Stimulated activated CD4-positive, alpha-beta T cell treated with anti-CD3 and anti-CD28 coated beads, TNF-alpha, amount 100 ng/mL, for 1 hour (primary cell): ENCODE results near the gene TFR2.

Experiments
- DNase-seq, 3 donors: peaks; one replicate each; pipeline ENCODE4 v3.0.0-alpha.2; 2020; ENCODE audit warnings: low read depth in 3 of 3, low spot score in 1 of 3

Gene TFR2

GRCh38 chr7:100586266-100587025 lies 54.9 kb downstream of the TFR2 start, which contains the start of gene FBXO24:
TSS of gene FBXO24 (plus strand) at chr7:100586328. CDS start at chr7:100586626, 298 bp downstream.
- peak; percentile 94 to 99 (median 98) for DNase-seq

- peak in 1 of 3 donors; percentile 47 for DNase-seq
These were observed 55.7 kb downstream of the TFR2 start, which contains the start of gene LRCH4 for GRCh38 chr7:100585511-100586265. TSS of gene LRCH4 (minus strand) at chr7:100586129. CDS start at chr7:100586100, 29 bp downstream.

- no peak for DNase-seq
These were observed 56.5 kb downstream of the TFR2 start for GRCh38 chr7:100584683-100585510.

- no peak for DNase-seq
These were observed 57.2 kb downstream of the TFR2 start for GRCh38 chr7:100584054-100584682.

GRCh38 chr7:100583132-100584053 lies 58.0 kb downstream of the TFR2 start:
- no peak for DNase-seq

GRCh38 chr7:100582650-100583049 lies 58.7 kb downstream of the TFR2 start:
- DNase-seq, result no peak

- DNase-seq, result no peak
These were observed 59.2 kb downstream of the TFR2 start for GRCh38 chr7:100582041-100582579.

- no peak for DNase-seq
These were observed 60.7 kb downstream of the TFR2 start for GRCh38 chr7:100580466-100581283.

- DNase-seq, result no peak
These were observed 62.8 kb downstream of the TFR2 start for GRCh38 chr7:100578246-100579183.

- no peak for DNase-seq
These were observed 63.8 kb downstream of the TFR2 start for GRCh38 chr7:100577507-100577906.

- DNase-seq, result no peak
These were observed 64.2 kb downstream of the TFR2 start for GRCh38 chr7:100577103-100577502.

GRCh38 chr7:100576384-100576993 lies 64.9 kb downstream of the TFR2 start:
- no peak for DNase-seq

- no peak for DNase-seq
These were observed 65.5 kb downstream of the TFR2 start for GRCh38 chr7:100575746-100576383.

GRCh38 chr7:100575206-100575631 lies 66.1 kb downstream of the TFR2 start:
- no peak for DNase-seq

GRCh38 chr7:100574362-100575205 lies 66.8 kb downstream of the TFR2 start:
- DNase-seq, result no peak
